IMR-90 (cell line): ENCODE data around the gene PPA2. TPM values are rescaled to one million over a fixed set of nuclear protein-coding genes. Genes with fewer than 3 reads are reported as not detected.

Experiments used
- ATAC-seq: fragments of 200-7000 bp; cut with Tn5 transposase; 2 replicates; pipeline ENCODE4 v1.9.1; 2020; ENCODE audit warnings: low read depth, mild to moderate bottlenecking, moderate library complexity
- BruUV-seq: library from RNA; stranded (reverse); fragments of 400-500 nt; replicated peaks from 2 replicates; lab custom pipeline; 2021; lab: Mats Ljungman, UMichigan
- CTCF ChIA-PET: fragments of 300-600 bp; formaldehyde crosslinking; extraction: SDS; loops from one replicate; lab custom pipeline; 2021; ENCODE audit warnings: antibody characterized with exemption; lab: Yijun Ruan, JAX
- POLR2A ChIA-PET: fragments of 300-600 bp; sonication (Branson Sonifier 250); formaldehyde crosslinking; loops from one replicate; lab custom pipeline; 2022; ENCODE audit warnings: antibody characterized with exemption; ENCODE audit not compliant: unreplicated experiment; lab: Charles Lee
- DNase-seq: peaks from one replicate; pipeline ENCODE4 v3.0.0; 2013
- H2AFZ ChIP-seq: replicated peaks from 2 replicates; pipeline ENCODE3; 2013; ENCODE audit warnings: low read length, mild to moderate bottlenecking; ENCODE audit not compliant: poor library complexity
- H2AK5ac ChIP-seq: 2 replicates; pipeline ENCODE4 v1.6.1; 2013; ENCODE audit warnings: low read depth, low read length, inconsistent platforms
- H2AK9ac ChIP-seq: replicated peaks from 2 replicates; pipeline ENCODE3; 2013; ENCODE audit warnings: mild to moderate bottlenecking, low read depth, low read length, moderate library complexity; ENCODE audit not compliant: poor library complexity
- H2BK120ac ChIP-seq: 2 replicates; pipeline ENCODE4 v1.6.1; 2013; ENCODE audit warnings: low read depth, low read length, inconsistent platforms
- H2BK15ac ChIP-seq: 3 replicates; pipeline ENCODE4 v1.6.1; 2013; ENCODE audit warnings: low read depth, low read length, inconsistent platforms
- H2BK20ac ChIP-seq: 2 replicates; pipeline ENCODE4 v1.6.1; 2013; ENCODE audit warnings: low read depth, mild to moderate bottlenecking, inconsistent platforms, low read length, moderate library complexity
- H2BK5ac ChIP-seq: 2 replicates; pipeline ENCODE4 v1.6.1; 2013; ENCODE audit warnings: mild to moderate bottlenecking, low read depth, low read length, inconsistent platforms; ENCODE audit not compliant: poor library complexity, severe bottlenecking
- H3K14ac ChIP-seq: replicated peaks from 2 replicates; pipeline ENCODE4 v1.6.1; 2013; ENCODE audit warnings: low read depth, low read length, inconsistent platforms
- H3K18ac ChIP-seq: 2 replicates; pipeline ENCODE4 v1.6.1; 2013; ENCODE audit warnings: low read depth, low read length, control low read depth
- H3K23ac ChIP-seq: 2 replicates; pipeline ENCODE4 v1.6.1; 2013; ENCODE audit warnings: low read depth, low read length, inconsistent platforms
- H3K27ac ChIP-seq: 2 replicates; pipeline ENCODE4 v1.5.1; 2013; ENCODE audit warnings: mild to moderate bottlenecking, control low read depth, low read length; ENCODE audit not compliant: insufficient read depth
- H3K27me3 ChIP-seq: 2 replicates; pipeline ENCODE4 v1.6.1; 2013; ENCODE audit warnings: low read length; ENCODE audit not compliant: control insufficient read depth, insufficient read depth
- H3K36me3 ChIP-seq: 2 replicates; pipeline ENCODE4 v1.6.1; 2013; ENCODE audit warnings: low read length, mixed read lengths; ENCODE audit not compliant: control insufficient read depth, insufficient read depth
- H3K4ac ChIP-seq: 2 replicates; pipeline ENCODE4 v1.6.1; 2013; ENCODE audit warnings: low read depth, low read length, inconsistent platforms
- H3K4me1 ChIP-seq: 2 replicates; pipeline ENCODE4 v1.6.1; 2013; ENCODE audit warnings: low read length, mixed read lengths; ENCODE audit not compliant: control insufficient read depth, insufficient read depth
- H3K4me2 ChIP-seq: 2 replicates; pipeline ENCODE4 v1.6.1; 2013; ENCODE audit warnings: low read depth, mild to moderate bottlenecking, control low read depth, low read length, moderate library complexity
- H3K4me3 ChIP-seq: 2 replicates; pipeline ENCODE4 v1.5.1; 2013; ENCODE audit warnings: low read depth, mild to moderate bottlenecking, control low read depth, low read length, moderate library complexity; ENCODE audit not compliant: insufficient read depth
- H3K56ac ChIP-seq: 2 replicates; pipeline ENCODE4 v1.6.1; 2013; ENCODE audit warnings: low read length, inconsistent platforms; ENCODE audit not compliant: insufficient read depth; ENCODE audit errors: extremely low read depth
- H3K79me1 ChIP-seq, 2 experiments: 2 replicates each; pipeline ENCODE4 v1.6.1; 2013; ENCODE audit warnings: low read length in 2 of 2, inconsistent platforms in 1 of 2, low read depth in 1 of 2
- H3K9ac ChIP-seq: 2 replicates; pipeline ENCODE4 v1.6.1; 2013; ENCODE audit warnings: low read depth, low read length, control low read depth
- H3K9me1 ChIP-seq: 2 replicates; pipeline ENCODE4 v1.6.1; 2013; ENCODE audit warnings: low read length, inconsistent platforms; ENCODE audit not compliant: insufficient read depth
- H3K9me3 ChIP-seq: 2 replicates; pipeline ENCODE4 v1.6.1; 2013; ENCODE audit warnings: low read length; ENCODE audit not compliant: control insufficient read depth, insufficient read depth
- H4K20me1 ChIP-seq: 2 replicates; pipeline ENCODE4 v1.6.1; 2013; ENCODE audit warnings: low read length, inconsistent platforms; ENCODE audit not compliant: insufficient read depth
- H4K5ac ChIP-seq: 2 replicates; pipeline ENCODE4 v1.6.1; 2013; ENCODE audit warnings: mild to moderate bottlenecking, low read depth, low read length, control low read depth
- H4K8ac ChIP-seq, 2 experiments: 2 replicates each; pipeline ENCODE4 v1.6.1; 2013; ENCODE audit warnings: low read depth in 2 of 2, low read length in 2 of 2, control low read depth in 1 of 2, inconsistent platforms in 1 of 2
- H4K91ac ChIP-seq: 2 replicates; pipeline ENCODE4 v1.6.1; 2013; ENCODE audit warnings: low read depth, low read length, inconsistent platforms; ENCODE audit not compliant: insufficient read depth
- CHD1 ChIP-seq: IDR thresholded peaks from 2 replicates; pipeline ENCODE4 v1.6.1; 2012; ENCODE audit warnings: low read depth, low read length, improper control_type of control experiment
- RCOR1 ChIP-seq: IDR thresholded peaks from 2 replicates; pipeline ENCODE4 v1.6.1; 2012; ENCODE audit warnings: mild to moderate bottlenecking, low read length, improper control_type of control experiment; ENCODE audit not compliant: insufficient replicate concordance
- WGBS, 2 experiments: methylation state at CpG; one replicate each; pipeline versions ENCODE4 v1.1.5 to v1.1.7; 2013; ENCODE audit warnings: missing lambda C conversion rate in 2 of 2; ENCODE audit not compliant: insufficient read length in 1 of 2; ENCODE audit errors: extremely low coverage in 2 of 2; 5-methylcytosine and 5-hydroxymethylcytosine counted together
- dilution Hi-C: fragments of 300-500 bp; cut with HindIII; formaldehyde crosslinking; loops from one replicate; pipeline ENCODE4 v1.14.3; 2018; ENCODE audit warnings: low sequenced_read_pairs; ENCODE audit not compliant: unreplicated experiment
- in situ Hi-C: fragments of 300-500 bp; cut with MboI; formaldehyde crosslinking; loops from 3 replicates; pipeline ENCODE4 v1.14.3; 2019; ENCODE audit warnings: low sequenced_read_pairs, inconsistent platforms, mixed read lengths
- intact Hi-C: fragments of 100-400 bp; cut with micrococcal nuclease; formaldehyde crosslinking; loops from 2 replicates; pipeline ENCODE4 v1.10.0; 2022
- polyA plus RNA-seq, 3 experiments: library from polyadenylated mRNA; depleted of rRNA; stranded (reverse); fragments of >200 nt; gene quantifications; 2 replicates each; pipeline ENCODE4 v1.2.3, GENCODE V29; 2012; ENCODE audit warnings: low replicate concordance in 1 of 3
- total RNA-seq: library from RNA; depleted of rRNA; stranded (reverse); fragments of >200 nt; gene quantifications from 2 replicates; pipeline ENCODE4 v1.2.3, GENCODE V29; 2012

The PPA2 gene
- total and polyA plus RNA-seq, 2 of the 4 experiments (the other 2 are of a cell fraction), result 43.1 to 52.5 TPM

DNA sequence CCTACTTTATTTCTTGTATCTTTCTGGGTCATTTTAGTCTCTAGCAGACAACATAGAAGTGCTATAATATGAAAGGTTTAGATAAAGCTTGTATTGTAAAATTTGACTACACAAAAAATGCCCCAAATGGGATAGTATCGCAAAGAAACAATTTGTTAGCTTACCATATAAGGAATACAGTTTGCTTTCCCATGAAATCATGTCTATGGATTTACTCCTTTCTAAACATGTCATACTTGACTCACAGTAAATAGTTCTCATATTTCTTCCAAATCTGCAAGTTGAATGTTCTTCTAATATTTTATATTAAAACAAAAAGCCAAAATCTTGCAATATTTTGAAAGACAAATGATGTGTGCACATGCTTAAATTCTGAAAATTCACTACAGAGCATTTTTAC, 103.9 kb downstream of the PPA2 start:
- no peak overlapping the region for H2AFZ ChIP-seq
- H4K91ac ChIP-seq, result no peak overlapping the region
- H2AK5ac ChIP-seq, result no peak overlapping the region
- peak overlapping the region in 1 of 2 experiments; percentile 92; a peak in 1 of 4 replicates for H4K8ac ChIP-seq
- ChIA-PET CTCF (no interaction called here), POLR2A (no interaction called here)
- peaks cover 3% of the 10 kb centered on the region; the same call in 1 of the 2 replicates for H3K9me1 ChIP-seq
- WGBS, 2 experiments, result no CpG with 5 or more reads among the region's 1 CpG
- no peak overlapping the region for H3K56ac ChIP-seq
- H2AK9ac ChIP-seq, result no peak overlapping the region
- H2BK15ac ChIP-seq, result no peak overlapping the region
- H3K18ac ChIP-seq, result no peak overlapping the region
- H3K36me3 ChIP-seq, result peaks cover 1% of the 10 kb centered on the region; the same call in 1 of the 2 replicates
- H4K5ac ChIP-seq, result no peak overlapping the region
- no peaks in the 10 kb centered on the region for H4K20me1 ChIP-seq
- no peak overlapping the region for H3K4me3 ChIP-seq
- ATAC-seq (peak; percentile 88), DNase-seq (peak; percentile 82)
- in situ Hi-C loops (no loop called here), intact Hi-C loops (no loop called here), dilution Hi-C loops (no loop called here)
- H3K4me1 ChIP-seq, result peaks cover 4% of the 10 kb centered on the region
- no peak overlapping the region for H3K14ac ChIP-seq
- no peak for TF ChIP-seq RCOR1
- no peak for TF ChIP-seq CHD1
- H3K27me3 ChIP-seq, result no peaks in the 10 kb centered on the region
- peak overlapping the region; percentile 49 for H2BK5ac ChIP-seq
- no peak overlapping the region for H3K9ac ChIP-seq
- H3K79me1 ChIP-seq, result no peaks in the 10 kb centered on the region
- no peak overlapping the region for H3K4me2 ChIP-seq
- no peak overlapping the region for H3K23ac ChIP-seq
- 0 out of 2 replicates have a peak, but pooled peaks cover 2% of the 10 kb centered on the region for H3K9me3 ChIP-seq
- H2BK120ac ChIP-seq, result peak overlapping the region; percentile 65; the same call in 1 of the 2 replicates
- H3K27ac ChIP-seq, result peak overlapping the region; percentile 46; the same call in 1 of the 2 replicates
- H2BK20ac ChIP-seq, result no peak overlapping the region
- BruUV-seq, result no TSS peak
- H3K4ac ChIP-seq, result no peak overlapping the region
